Midbrain (tissue), 1 donor: ENCODE measurements around the gene UFSP2.

Experiments used
- DNase-seq: peaks from one replicate; lab custom pipeline; 2025; lab: John Stamatoyannopoulos, UW

UFSP2 gene

GRCh38 chr4:185426960-185427688, 1.4 kb upstream of the UFSP2 start:
- DNase-seq, result no peak

DNA sequence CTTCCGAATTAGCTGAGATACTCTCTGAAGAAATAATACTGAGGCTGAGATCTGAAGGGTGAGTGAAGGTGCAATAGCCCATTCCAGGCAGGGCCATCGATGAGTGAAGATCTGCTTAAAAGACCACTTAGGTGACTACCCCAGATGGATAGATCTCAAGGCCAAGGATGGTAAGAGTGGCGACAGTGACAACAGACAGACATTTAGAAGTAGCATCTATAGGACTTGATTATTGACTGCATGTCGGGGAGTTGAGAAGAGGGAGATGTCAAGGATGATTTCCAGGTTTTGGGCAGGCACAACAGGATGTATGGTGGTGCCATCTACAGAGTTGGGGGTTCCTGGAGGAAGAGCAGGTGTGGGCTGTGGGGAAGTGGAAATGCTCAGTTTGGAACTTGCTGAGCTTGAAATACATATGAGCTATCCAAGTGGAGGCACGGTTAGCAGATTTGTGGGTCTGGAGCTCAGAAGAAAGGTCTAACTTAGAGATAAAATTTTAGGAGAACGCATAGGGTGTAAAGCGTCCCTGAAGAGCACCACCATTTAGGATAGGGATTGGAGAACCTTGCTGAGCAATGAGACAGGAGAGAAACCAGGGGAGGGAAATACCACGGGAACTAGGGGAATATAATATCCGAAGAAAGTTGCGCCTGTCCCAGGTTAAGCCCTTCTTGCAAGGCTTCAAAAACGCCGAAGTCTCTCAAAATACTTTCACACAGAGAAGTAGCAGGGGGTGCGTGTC, 688 bp downstream of the UFSP2 start:
- DNase-seq, result peak; percentile 40

GRCh38 chr4:185421366-185422124, 4.2 kb downstream of the UFSP2 start:
- DNase-seq, result no peak

- no peak for DNase-seq
These were observed 8.8 kb downstream of the UFSP2 start for GRCh38 chr4:185416955-185417354.

GRCh38 chr4:185412412-185412811, 13.4 kb downstream of the UFSP2 start:
- DNase-seq, result no peak

DNA sequence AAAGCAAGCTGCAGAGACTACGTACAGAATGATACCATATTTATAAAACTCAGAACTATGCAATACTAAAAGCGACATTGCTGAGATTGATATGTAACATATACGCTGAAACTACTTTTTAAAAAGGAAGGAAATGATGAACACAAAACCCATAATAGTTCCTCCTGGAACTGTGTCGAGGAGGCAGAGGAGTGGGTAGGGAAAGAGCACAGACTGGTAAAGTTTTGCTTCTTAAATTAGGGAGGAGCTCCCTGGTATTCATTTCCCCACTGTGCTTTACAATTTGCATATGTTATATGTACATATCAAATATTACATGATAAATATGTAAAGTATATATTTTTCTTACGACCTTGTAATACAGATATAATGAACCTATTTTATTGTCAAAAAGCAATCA, 13.9 kb downstream of the UFSP2 start:
- no peak for DNase-seq

GRCh38 chr4:185408432-185408831, 17.3 kb downstream of the UFSP2 start:
- no peak for DNase-seq

DNA sequence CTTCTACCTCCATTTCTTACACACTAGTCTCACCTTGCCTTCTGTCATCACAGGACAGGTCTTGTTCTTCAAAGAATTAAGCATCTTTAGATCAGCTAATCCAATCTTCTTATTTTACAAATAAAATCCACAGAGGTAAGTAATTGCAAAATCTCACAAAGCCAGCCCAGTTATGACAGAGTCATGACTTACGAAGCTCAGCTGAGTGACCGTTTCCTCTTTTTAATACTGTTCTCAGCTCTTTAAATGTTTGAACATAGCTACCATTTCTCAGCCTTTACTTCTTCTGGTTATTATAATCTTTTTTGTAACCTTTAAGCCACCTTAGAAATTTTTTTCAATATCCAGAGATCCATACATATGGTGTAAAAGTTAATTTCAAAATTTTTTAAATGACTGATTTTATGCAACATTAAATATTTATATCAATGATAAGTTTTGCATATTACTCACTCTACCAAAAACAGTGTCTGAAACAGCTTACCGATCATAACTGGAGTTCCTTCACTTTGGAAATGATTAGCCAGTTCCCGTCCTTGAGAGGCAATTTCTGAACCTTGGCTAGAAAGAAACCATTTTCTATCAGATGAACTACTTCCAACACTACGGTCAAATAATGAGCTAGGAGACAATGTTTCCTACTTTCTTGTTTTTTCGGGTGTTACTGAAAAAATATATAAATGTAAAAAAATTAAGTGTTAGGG, 20.3 kb downstream of the UFSP2 start:
- DNase-seq, result no peak

- no peak for DNase-seq
These were observed 21.7 kb downstream of the UFSP2 start for GRCh38 chr4:185404031-185404430.

GRCh38 chr4:185399466-185399865, 26.3 kb downstream of the UFSP2 start:
- DNase-seq, result peak; percentile 3

GRCh38 chr4:185398618-185399017, 27.1 kb downstream of the UFSP2 start:
- DNase-seq, result no peak

DNA sequence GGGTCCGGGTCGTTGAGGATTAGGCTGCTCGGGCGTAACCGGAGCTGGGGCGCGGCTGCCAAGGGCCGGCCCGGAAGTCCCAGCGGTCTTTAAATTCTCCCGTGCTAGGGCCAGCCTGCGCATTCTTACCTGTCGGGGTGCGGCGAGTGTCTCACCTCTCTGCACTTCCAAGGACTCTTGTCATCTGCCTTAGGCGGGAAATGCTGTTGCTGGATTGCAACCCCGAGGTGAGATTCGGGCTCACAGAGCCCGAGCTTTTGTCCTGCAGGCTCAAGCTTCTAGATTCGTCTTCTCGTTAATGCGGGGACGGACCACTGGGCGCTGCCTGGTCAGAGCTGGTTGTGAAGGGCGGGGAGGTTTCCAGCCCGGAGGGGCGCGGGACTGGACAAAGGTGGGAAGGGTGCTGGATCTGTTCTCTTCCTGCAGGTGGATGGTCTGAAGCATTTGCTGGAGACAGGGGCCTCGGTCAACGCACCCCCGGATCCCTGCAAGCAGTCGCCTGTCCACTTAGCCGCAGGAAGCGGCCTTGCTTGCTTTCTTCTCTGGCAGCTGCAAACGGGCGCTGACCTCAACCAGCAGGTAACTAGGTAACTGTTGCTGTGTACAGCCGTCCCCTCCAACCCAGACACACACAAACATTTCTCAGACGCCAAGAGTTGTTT, 28.9 kb downstream of the UFSP2 start, which contains the start of gene ANKRD37:
Gene ANKRD37, plus strand, starts transcription at position 118 of the 662 bp plus-strand sequence. Its CDS starts 83 bp downstream, at position 201.
- DNase-seq, result peak; percentile 60

- DNase-seq, result peak; percentile 99
These were observed 29.6 kb downstream of the UFSP2 start for GRCh38 chr4:185395956-185396723.

DNA sequence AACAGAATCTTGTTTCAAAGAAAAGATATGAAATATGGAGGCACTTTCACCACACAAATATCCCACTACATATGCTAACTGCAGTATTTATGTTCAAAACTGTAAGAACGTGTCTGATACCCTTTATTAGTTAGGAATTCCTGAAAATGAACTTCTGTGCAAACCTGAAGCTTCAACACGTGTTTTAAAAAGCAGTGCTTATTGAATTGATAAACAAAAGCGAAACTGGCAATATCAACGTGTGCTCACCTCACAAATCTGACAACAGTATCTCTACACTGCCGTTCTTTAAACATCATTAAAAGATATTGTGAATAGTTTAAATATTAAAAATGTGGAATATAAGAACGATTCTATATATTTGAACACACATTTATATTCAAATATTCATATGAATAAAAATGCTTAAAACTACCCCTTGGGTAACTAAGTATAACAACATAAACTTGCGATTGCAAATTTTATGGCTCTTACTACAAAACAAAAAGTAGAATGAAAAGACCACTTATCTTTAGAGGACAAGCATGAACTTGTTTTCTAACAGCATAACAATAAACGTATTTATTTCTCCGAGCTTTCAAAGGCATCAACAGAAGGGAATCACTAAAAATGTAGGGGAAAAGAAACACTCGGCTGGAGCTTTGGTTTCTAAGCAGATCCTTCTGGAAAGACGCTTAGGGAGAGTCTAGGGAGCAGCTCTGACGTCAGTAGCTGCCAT, 30.4 kb downstream of the UFSP2 start, which contains the start of gene LRP2BP:
Gene LRP2BP, minus strand, starts transcription at position 687 of the 718 bp plus-strand sequence. CDS start 17,738 bp downstream, outside the sequence.
- DNase-seq, result peak; percentile 91

- no peak for DNase-seq
These were observed 31.1 kb downstream of the UFSP2 start for GRCh38 chr4:185394568-185395237.

DNA sequence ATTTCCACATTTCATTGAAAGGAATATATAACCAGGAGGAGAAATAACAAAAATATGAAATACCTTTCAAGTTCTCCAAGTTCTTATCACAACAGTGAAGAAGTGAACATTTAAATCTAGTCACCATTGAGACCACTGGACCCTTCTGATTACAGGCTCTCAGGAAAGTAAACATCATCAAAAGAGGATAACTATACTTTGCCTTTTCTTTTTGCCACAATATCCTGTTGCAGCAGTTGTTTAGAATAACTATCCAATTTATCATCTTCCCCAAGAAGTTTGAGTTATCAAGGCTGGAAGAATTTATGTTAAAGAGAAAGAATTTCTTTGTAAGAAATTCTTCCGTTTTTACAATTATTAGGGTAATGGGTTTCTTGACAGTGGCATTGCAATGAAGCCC, 33.6 kb downstream of the UFSP2 start:
- DNase-seq, result no peak

GRCh38 chr4:185390941-185391340, 34.8 kb downstream of the UFSP2 start:
- no peak for DNase-seq

GRCh38 chr4:185387957-185388356, 37.8 kb downstream of the UFSP2 start:
- no peak for DNase-seq

- no peak for DNase-seq
These were observed 40.8 kb downstream of the UFSP2 start for GRCh38 chr4:185384930-185385331.
